ENCODE results near the gene TRA2A. TPM values are rescaled to one million over a fixed set of nuclear protein-coding genes. Genes with fewer than 3 reads are reported as not detected.

TRA2A gene
- total and polyA plus RNA-seq, 9 of the 15 experiments (the other 6 are each of a cell fraction or from before 2014, with no cell fraction given), result 22.7 to 210 (median 73.9) TPM

DNA sequence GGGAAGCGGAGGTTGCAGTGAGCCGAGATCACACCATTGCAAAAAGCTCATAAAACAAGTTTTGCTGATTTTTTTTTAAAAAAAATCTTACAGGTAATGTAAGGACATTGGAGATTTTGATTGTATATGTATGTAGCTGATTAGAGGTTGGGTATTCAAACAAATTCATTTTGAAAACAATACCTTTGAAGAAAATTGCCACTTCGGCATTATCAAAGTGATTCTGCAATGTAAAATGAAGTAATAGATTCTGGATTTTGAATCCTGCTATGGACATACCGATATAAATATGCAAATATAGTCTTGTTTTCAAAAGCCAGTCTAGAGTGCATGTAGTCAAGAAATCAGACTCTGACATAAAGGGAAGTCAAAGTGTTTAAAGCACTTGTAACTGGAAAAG, 49.1 kb downstream of the TRA2A start:
- Histone ChIP-seq H3K4me2 (ENCODE audit: insufficient read depth, low read length) (no peak overlapping the region), H3K79me2 (ENCODE audit: control insufficient read depth, insufficient read depth, low read length) (peaks cover 17% of the 10 kb centered on the region), H4K20me1 (replicated peaks; ENCODE audit: control insufficient read depth, insufficient read depth, low read length) (no peaks in the 10 kb centered on the region), H2AFZ (ENCODE audit: low read depth, low read length) (no peak overlapping the region), H3K9ac (ENCODE audit: insufficient read depth in 1 of 2, low read depth in 2 of 2, low read length in 2 of 2) (no peak overlapping the region), H3K4me1 (replicated peaks in 1 of 2; ENCODE audit: control insufficient read depth in 2 of 2, insufficient read depth in 2 of 2, low read length in 2 of 2) (0 out of 5 replicates have a peak, but pooled peaks cover 0 to 2% of the 10 kb centered on the region in 2 experiments), H3K27me3 (ENCODE audit: control insufficient read depth in 2 of 2, insufficient read depth in 2 of 2, low read length in 2 of 2) (no peaks in the 10 kb centered on the region), H3K9me1 (ENCODE audit: control insufficient read depth, insufficient read depth, low read length) (no peaks in the 10 kb centered on the region), H3K9me3 (replicated peaks; ENCODE audit: control insufficient read depth, insufficient read depth, low read depth, low read length) (no peaks in the 10 kb centered on the region), H3K36me3 (ENCODE audit: control insufficient read depth, insufficient read depth, low read length) (no peaks in the 10 kb centered on the region), H3K27ac (ENCODE audit: extremely low read depth, low read depth, low read length) (no peak overlapping the region), H3K4me3 (no peak overlapping the region)
- 77% methylated on average over 4 of the region's 4 CpGs for WGBS (ENCODE audit: insufficient coverage, low coverage, missing lambda C conversion rate)
- DNase-seq (ENCODE audit: extremely low read depth in 1 of 4, low spot score in 3 of 4) (no peak), FAIRE-seq (no peak), ATAC-seq (no peak)
- BruUV-seq (replicated peaks), result no TSS peak
- POLR2A ChIA-PET, result interaction anchor here (0.6 to 1.2 kb wide), 3 partner anchors 8 to 18 kb away, joined by 3 read pairs; no protein-coding TSS in a partner anchor
- in situ Hi-C loops (cut with MboI), result no loop called here
- intact Hi-C loops (cut with micrococcal nuclease), result no loop called here
- CTCF ChIA-PET (ENCODE audit: low intra/inter-chr PET ratio), result no interaction called here
- TF ChIP-seq ZNF347 (CRISPR knock-in tag; IDR thresholded peaks at IDR 0.05; ENCODE audit: low read depth) (no peak), ATF7 (IDR thresholded peaks at IDR 0.05) (no peak), TBL1XR1 (IDR thresholded peaks at IDR 0.05; ENCODE audit: low read length in 2 of 2) (no peak), TEAD1 (CRISPR knock-in tag; IDR thresholded peaks at IDR 0.05) (no peak), ZNF316 (IDR thresholded peaks at IDR 0.05) (peak; percentile 60; the same call in 1 of the 2 replicates), NCOA4 (IDR thresholded peaks at IDR 0.05; ENCODE audit: partially characterized antibody) (no peak), ZNF253 (CRISPR knock-in tag; conservative IDR thresholded peaks at IDR 0.05) (no peak), TCF7L2 (IDR thresholded peaks at IDR 0.05; ENCODE audit: low read depth, low read length) (no peak), NFE2 (IDR thresholded peaks at IDR 0.05; ENCODE audit: low read depth) (no peak), SREBF1 (IDR thresholded peaks at IDR 0.05; ENCODE audit: borderline replicate concordance, low read depth, low read length) (no peak), MAFG (tag; conservative IDR thresholded peaks at IDR 0.05) (0 out of 2 replicates have a peak, but pooled peaks have one; percentile 41), ZNF124 (CRISPR knock-in tag; IDR thresholded peaks at IDR 0.05) (no peak), STAG1 (CRISPR knock-in tag; IDR thresholded peaks at IDR 0.05; ENCODE audit: borderline replicate concordance) (no peak), WHSC1 (IDR thresholded peaks at IDR 0.05; ENCODE audit: low read length) (no peak), PCBP1 (IDR thresholded peaks at IDR 0.05; ENCODE audit: low read depth, low read length, poor library complexity, severe bottlenecking) (no peak), ZBTB7A (IDR thresholded peaks at IDR 0.05; ENCODE audit: borderline replicate concordance, control insufficient read depth, low read depth, low read length) (no peak), MAFF (IDR thresholded peaks at IDR 0.05; ENCODE audit: low read length) (peak; percentile 37; the same call in 1 of the 2 replicates), KLF16 (IDR thresholded peaks at IDR 0.05) (no peak)
- TF ChIP-seq, protein P1, sequence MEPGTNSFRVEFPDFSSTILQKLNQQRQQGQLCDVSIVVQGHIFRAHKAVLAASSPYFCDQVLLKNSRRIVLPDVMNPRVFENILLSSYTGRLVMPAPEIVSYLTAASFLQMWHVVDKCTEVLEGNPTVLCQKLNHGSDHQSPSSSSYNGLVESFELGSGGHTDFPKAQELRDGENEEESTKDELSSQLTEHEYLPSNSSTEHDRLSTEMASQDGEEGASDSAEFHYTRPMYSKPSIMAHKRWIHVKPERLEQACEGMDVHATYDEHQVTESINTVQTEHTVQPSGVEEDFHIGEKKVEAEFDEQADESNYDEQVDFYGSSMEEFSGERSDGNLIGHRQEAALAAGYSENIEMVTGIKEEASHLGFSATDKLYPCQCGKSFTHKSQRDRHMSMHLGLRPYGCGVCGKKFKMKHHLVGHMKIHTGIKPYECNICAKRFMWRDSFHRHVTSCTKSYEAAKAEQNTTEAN (CRISPR knock-in tag; IDR thresholded peaks at IDR 0.05), result no peak
- TF ChIP-seq, protein P2, sequence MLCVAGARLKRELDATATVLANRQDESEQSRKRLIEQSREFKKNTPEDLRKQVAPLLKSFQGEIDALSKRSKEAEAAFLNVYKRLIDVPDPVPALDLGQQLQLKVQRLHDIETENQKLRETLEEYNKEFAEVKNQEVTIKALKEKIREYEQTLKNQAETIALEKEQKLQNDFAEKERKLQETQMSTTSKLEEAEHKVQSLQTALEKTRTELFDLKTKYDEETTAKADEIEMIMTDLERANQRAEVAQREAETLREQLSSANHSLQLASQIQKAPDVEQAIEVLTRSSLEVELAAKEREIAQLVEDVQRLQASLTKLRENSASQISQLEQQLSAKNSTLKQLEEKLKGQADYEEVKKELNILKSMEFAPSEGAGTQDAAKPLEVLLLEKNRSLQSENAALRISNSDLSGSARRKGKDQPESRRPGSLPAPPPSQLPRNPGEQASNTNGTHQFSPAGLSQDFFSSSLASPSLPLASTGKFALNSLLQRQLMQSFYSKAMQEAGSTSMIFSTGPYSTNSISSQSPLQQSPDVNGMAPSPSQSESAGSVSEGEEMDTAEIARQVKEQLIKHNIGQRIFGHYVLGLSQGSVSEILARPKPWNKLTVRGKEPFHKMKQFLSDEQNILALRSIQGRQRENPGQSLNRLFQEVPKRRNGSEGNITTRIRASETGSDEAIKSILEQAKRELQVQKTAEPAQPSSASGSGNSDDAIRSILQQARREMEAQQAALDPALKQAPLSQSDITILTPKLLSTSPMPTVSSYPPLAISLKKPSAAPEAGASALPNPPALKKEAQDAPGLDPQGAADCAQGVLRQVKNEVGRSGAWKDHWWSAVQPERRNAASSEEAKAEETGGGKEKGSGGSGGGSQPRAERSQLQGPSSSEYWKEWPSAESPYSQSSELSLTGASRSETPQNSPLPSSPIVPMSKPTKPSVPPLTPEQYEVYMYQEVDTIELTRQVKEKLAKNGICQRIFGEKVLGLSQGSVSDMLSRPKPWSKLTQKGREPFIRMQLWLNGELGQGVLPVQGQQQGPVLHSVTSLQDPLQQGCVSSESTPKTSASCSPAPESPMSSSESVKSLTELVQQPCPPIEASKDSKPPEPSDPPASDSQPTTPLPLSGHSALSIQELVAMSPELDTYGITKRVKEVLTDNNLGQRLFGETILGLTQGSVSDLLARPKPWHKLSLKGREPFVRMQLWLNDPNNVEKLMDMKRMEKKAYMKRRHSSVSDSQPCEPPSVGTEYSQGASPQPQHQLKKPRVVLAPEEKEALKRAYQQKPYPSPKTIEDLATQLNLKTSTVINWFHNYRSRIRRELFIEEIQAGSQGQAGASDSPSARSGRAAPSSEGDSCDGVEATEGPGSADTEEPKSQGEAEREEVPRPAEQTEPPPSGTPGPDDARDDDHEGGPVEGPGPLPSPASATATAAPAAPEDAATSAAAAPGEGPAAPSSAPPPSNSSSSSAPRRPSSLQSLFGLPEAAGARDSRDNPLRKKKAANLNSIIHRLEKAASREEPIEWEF (CRISPR knock-in tag; IDR thresholded peaks at IDR 0.05), result no peak

Measured in K562 (cell line).